Testis (tissue), 3 donors: ENCODE measurements around the gene LTN1. TPM values are rescaled to one million over a fixed set of nuclear protein-coding genes. Genes with fewer than 3 reads are reported as not detected.
"Not testable (repeated sequence)": the region's sequence is repeated elsewhere in the genome, so short reads cannot be mapped to it uniquely, and the experiment has no call there.

Source experiments
- DNase-seq: peaks from one replicate; pipeline ENCODE4 v3.0.0-alpha.2; 2019
- H3K27ac ChIP-seq, 2 donors: fragments of 200-600 bp; sonication (generic); one replicate each; pipeline ENCODE4 v1.5.1; 2019
- H3K27me3 ChIP-seq: fragments of 200-600 bp; sonication (generic); one replicate; pipeline ENCODE4 v1.5.1; 2019
- H3K36me3 ChIP-seq: fragments of 200-600 bp; sonication (generic); one replicate; pipeline ENCODE4 v1.5.1; 2017; ENCODE audit warnings: low read depth; ENCODE audit errors: missing control alignments
- H3K4me1 ChIP-seq: fragments of 200-600 bp; sonication (generic); one replicate; pipeline ENCODE4 v1.5.1; 2019
- H3K4me3 ChIP-seq, 2 donors: fragments of 200-600 bp; sonication (generic); one replicate each; pipeline ENCODE4 v1.5.1; 2017 to 2019
- H3K9me3 ChIP-seq: fragments of 200-600 bp; sonication (generic); one replicate; pipeline ENCODE4 v1.5.1; 2017
- CTCF ChIP-seq, 3 experiments: fragments of 450-650 bp in 2 of 3; fragments of 200-600 bp in 1 of 3; sonication (generic) in 1 of 3; IDR thresholded peaks; one replicate each; pipeline ENCODE4 v1.5.1; 2016 to 2019; ENCODE audit warnings: antibody characterized with exemption in 3 of 3, mild to moderate bottlenecking in 2 of 3, moderate library complexity in 1 of 3
- POLR2A ChIP-seq: fragments of 450-650 bp; IDR thresholded peaks from one replicate; pipeline ENCODE4 v1.6.1; 2017; ENCODE audit warnings: antibody characterized with exemption, mild to moderate bottlenecking, moderate library complexity
- WGBS, 2 donors: methylation state at CpG; one replicate each; pipeline ENCODE4 v1.1.5; 2018; 5-methylcytosine and 5-hydroxymethylcytosine counted together
- intact Hi-C: fragments of 100-400 bp; cut with DNase I; formaldehyde crosslinking; loops from one replicate; pipeline ENCODE4 v1.15.1; 2023; ENCODE audit warnings: low total_unique reads
- polyA plus RNA-seq: library from polyadenylated mRNA; stranded (reverse); fragments of 350-450 nt; fragmentation: Illumina TruSeq; extraction: RNeasy Lipid Tissue Mini Kit (QIAGEN cat#74804); gene quantifications from one replicate; pipeline ENCODE4 v1.2.3, GENCODE V29; 2014; ENCODE audit warnings: low read depth, low replicate concordance; ENCODE audit not compliant: insufficient read depth
- total RNA-seq, 2 donors: library from RNA; depleted of rRNA; stranded (reverse); fragments of >200 nt; gene quantifications; one replicate each; pipeline ENCODE4 v1.2.3, GENCODE V29; 2016

LTN1 gene
- total and polyA plus RNA-seq, 3 donors from 2014 or later, result 22.1 to 47.2 (median 34.1) TPM

- WGBS, 2 donors, result 92 to 100% methylated on average over 2 of the region's 2 CpGs
- no peak for DNase-seq
- Histone ChIP-seq H3K4me1 (no peaks in the 10 kb centered on the region), H3K27ac (no peak overlapping the region), H3K27me3 (no peaks in the 10 kb centered on the region), H3K4me3 (no peak overlapping the region), H3K9me3 (no peaks in the 10 kb centered on the region), H3K36me3 (no peaks in the 10 kb centered on the region)
- TF ChIP-seq CTCF (IDR thresholded peaks at IDR 0.05) (no peak), POLR2A (no peak)
- intact Hi-C loops, result no loop called here
Measured at GRCh38 chr21:28936721-28937120, 56.0 kb downstream of the LTN1 start.

- H3K4me1 ChIP-seq, result no peaks in the 10 kb centered on the region
- no peaks in the 10 kb centered on the region for H3K9me3 ChIP-seq
- no peaks in the 10 kb centered on the region for H3K36me3 ChIP-seq
- no peak overlapping the region for H3K27ac ChIP-seq
- TF ChIP-seq POLR2A (no peak), CTCF (IDR thresholded peaks at IDR 0.05) (no peak)
- no peaks in the 10 kb centered on the region for H3K27me3 ChIP-seq
- no peak for DNase-seq
- H3K4me3 ChIP-seq, result no peak overlapping the region
- intact Hi-C loops, result no loop called here
- 80 to 82% methylated on average over 1 of the region's 1 CpG for WGBS, 2 donors
Measured at GRCh38 chr21:28936036-28936435, 56.6 kb downstream of the LTN1 start.

- TF ChIP-seq CTCF (IDR thresholded peaks at IDR 0.05) (no peak), POLR2A (no peak)
- H3K4me3 ChIP-seq, result no peak overlapping the region
- H3K4me1 ChIP-seq, result no peaks in the 10 kb centered on the region
- no peaks in the 10 kb centered on the region for H3K9me3 ChIP-seq
- no peak overlapping the region for H3K27ac ChIP-seq
- intact Hi-C loops, result no loop called here
- no peak for DNase-seq
- 91 to 95% methylated on average over 2 of the region's 2 CpGs for WGBS, 2 donors
- no peaks in the 10 kb centered on the region for H3K27me3 ChIP-seq
- H3K36me3 ChIP-seq, result no peaks in the 10 kb centered on the region
Measured at GRCh38 chr21:28932717-28933116, 60.0 kb downstream of the LTN1 start.

DNA sequence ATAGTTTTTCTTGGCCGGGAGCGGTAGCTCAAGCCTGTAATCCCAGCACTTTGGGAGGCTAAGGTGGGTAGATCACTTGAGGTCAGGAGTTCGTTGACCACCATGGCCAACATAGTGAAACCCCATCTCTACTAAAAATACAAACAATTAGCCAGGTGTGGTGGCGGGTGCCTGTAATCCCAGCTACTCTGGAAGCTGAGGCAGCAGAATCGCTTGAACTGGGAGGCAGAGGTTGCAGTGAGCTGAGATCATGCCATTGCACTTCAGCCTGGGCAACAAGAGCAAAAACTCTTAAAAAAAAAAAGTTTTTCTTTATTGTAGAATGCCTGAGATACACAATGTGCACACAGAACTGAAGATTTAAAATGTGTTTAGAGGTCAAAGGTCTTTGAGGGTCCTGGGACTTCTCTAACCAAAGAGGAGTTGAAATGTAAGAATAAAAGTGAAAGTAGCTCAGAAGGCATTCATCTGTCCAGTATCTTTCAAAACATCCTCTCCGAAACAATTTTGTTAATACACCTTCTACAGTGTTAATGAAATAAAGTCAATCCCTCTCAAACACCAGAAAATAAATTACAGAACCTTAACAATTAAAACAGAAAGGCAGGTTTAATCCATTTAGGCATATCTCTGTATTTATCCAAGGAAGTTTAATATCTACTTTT is 60.8 kb downstream of the LTN1 start:
- 91 to 96% methylated on average over 6 of the region's 6 CpGs for WGBS, 2 donors
- H3K36me3 ChIP-seq, intact Hi-C loops, H3K4me3 ChIP-seq, H3K27ac ChIP-seq, H3K9me3 ChIP-seq, H3K27me3 ChIP-seq, H3K4me1 ChIP-seq, DNase-seq: not testable (repeated sequence)

DNA sequence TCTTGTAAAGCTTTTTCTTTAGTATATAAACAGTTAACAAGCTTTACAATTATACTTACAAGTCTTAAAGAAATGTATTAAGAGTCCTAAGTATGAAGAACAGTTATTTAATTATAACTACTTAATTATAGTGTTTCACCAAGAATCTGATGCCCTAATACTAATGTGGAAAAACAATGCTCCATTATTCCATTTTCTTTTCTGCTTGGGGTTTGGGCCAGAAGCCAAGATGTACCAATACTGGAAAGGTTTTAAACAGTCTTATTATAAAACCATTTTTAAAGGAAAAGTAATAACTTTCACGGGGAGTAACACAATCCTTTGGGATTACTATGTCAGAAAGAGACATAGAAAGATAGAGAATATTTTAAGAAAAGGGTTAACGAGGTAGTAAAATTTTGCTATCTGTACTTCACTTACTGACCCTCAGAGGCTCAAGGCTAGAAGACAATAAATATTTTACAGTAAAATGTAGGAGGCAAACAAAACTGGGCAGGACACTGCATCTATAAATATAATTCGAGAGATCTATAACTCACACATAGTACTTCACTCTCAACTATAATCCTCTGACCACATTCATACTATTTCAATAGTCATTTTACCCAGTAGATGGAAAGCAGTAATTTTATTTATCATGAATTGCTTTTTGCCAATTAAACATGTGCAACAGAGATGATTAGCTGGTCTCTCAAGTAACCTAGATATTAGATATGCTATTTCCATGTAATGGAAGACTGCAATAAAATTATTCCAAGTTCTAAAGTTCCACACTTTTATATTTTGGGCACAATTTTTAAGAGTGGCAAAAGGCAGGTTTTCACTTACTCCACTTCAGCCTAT is 63.9 kb downstream of the LTN1 start:
- Histone ChIP-seq H3K4me3 (no peak overlapping the region), H3K36me3 (no peaks in the 10 kb centered on the region), H3K9me3 (no peaks in the 10 kb centered on the region), H3K27me3 (no peaks in the 10 kb centered on the region), H3K27ac (no peak overlapping the region), H3K4me1 (no peaks in the 10 kb centered on the region)
- DNase-seq, result no peak
- 48 to 56% methylated on average over 3 of the region's 3 CpGs for WGBS, 2 donors
- TF ChIP-seq POLR2A, result no peak
- no peak for TF ChIP-seq CTCF (IDR thresholded peaks at IDR 0.05)
- intact Hi-C loops, result no loop called here
